ENCODE results near the gene EPHA8.

DNA sequence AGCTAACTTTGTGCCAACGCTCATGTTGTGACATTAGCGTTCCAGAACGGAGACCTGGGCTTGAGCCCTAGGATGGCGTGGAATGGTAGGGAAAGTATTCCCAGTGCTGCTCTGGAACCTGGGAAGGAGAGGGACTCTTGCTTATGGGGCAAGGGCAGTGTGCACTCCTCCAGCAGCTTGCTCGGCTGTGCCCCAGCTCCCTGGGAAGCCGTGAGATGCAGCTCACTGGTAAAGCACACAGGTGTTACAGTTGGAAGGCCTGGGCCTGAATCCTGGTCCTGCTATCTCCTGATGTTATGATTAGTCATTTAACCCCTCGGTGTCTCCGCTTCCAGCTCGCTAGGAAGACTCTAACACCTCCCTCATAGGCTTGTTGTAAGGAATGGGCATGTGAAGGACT lies 42.4 kb upstream of the EPHA8 start:
- TF ChIP-seq, protein P1, sequence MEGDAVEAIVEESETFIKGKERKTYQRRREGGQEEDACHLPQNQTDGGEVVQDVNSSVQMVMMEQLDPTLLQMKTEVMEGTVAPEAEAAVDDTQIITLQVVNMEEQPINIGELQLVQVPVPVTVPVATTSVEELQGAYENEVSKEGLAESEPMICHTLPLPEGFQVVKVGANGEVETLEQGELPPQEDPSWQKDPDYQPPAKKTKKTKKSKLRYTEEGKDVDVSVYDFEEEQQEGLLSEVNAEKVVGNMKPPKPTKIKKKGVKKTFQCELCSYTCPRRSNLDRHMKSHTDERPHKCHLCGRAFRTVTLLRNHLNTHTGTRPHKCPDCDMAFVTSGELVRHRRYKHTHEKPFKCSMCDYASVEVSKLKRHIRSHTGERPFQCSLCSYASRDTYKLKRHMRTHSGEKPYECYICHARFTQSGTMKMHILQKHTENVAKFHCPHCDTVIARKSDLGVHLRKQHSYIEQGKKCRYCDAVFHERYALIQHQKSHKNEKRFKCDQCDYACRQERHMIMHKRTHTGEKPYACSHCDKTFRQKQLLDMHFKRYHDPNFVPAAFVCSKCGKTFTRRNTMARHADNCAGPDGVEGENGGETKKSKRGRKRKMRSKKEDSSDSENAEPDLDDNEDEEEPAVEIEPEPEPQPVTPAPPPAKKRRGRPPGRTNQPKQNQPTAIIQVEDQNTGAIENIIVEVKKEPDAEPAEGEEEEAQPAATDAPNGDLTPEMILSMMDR (IDR thresholded peaks at IDR 0.05) = no peak
- TF ChIP-seq EP300 (IDR thresholded peaks at IDR 0.05) (no peak), RAD21 (conservative IDR thresholded peaks at IDR 0.05 in 1 of 2, IDR thresholded peaks at IDR 0.05 in 1 of 2) (no peak), RCOR1 (IDR thresholded peaks at IDR 0.05; ENCODE audit: low read depth, low read length) (no peak), RARB (CRISPR knock-in tag; IDR thresholded peaks at IDR 0.05) (no peak), RFX5 (IDR thresholded peaks at IDR 0.05) (no peak), ESRRA (IDR thresholded peaks at IDR 0.05; ENCODE audit: borderline replicate concordance, low read length) (no peak), TFCP2L1 (CRISPR knock-in tag; IDR thresholded peaks at IDR 0.05) (no peak), POLR2A (IDR thresholded peaks at IDR 0.05; ENCODE audit: low read length) (no peak), BHLHE40 (IDR thresholded peaks at IDR 0.05; ENCODE audit: low read depth, low read length) (no peak)
- TF ChIP-seq, protein P2, sequence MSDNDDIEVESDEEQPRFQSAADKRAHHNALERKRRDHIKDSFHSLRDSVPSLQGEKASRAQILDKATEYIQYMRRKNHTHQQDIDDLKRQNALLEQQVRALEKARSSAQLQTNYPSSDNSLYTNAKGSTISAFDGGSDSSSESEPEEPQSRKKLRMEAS (IDR thresholded peaks at IDR 0.05) = no peak
- TF ChIP-seq, protein P3, sequence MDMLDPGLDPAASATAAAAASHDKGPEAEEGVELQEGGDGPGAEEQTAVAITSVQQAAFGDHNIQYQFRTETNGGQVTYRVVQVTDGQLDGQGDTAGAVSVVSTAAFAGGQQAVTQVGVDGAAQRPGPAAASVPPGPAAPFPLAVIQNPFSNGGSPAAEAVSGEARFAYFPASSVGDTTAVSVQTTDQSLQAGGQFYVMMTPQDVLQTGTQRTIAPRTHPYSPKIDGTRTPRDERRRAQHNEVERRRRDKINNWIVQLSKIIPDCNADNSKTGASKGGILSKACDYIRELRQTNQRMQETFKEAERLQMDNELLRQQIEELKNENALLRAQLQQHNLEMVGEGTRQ (IDR thresholded peaks at IDR 0.05) = no peak
